Activated CD4-positive, alpha-beta T cell treated with anti-CD3 and anti-CD28 coated beads, Interleukin-2, amount 10 ng/mL, durations not matched to agents 24 days and 14 days (primary cell): ENCODE data around the gene PSMD11. TPM values are rescaled to one million over a fixed set of nuclear protein-coding genes. Genes with fewer than 3 reads are reported as not detected.
A peak's percentile ranks its signal among the peaks of the same experiment; 100 is the strongest.

Experiments used
- DNase-seq: peaks from one replicate; pipeline ENCODE4 v3.0.0; 2022
- H3K27ac Mint-ChIP-seq: one replicate; pipeline ENCODE4 v1.8.0; 2022; ENCODE audit warnings: mild to moderate bottlenecking, mixed read lengths
- H3K27me3 Mint-ChIP-seq: one replicate; pipeline ENCODE4 v1.8.0; 2022; ENCODE audit warnings: mixed read lengths
- H3K36me3 Mint-ChIP-seq: one replicate; pipeline ENCODE4 v1.8.0; 2022; ENCODE audit warnings: low read depth, mild to moderate bottlenecking, mixed read lengths
- H3K4me1 Mint-ChIP-seq: one replicate; pipeline ENCODE4 v1.8.0; 2021; ENCODE audit warnings: mixed read lengths
- H3K4me3 Mint-ChIP-seq: one replicate; pipeline ENCODE4 v1.8.0; 2022; ENCODE audit warnings: mild to moderate bottlenecking, moderate library complexity, mixed read lengths
- H3K9me3 Mint-ChIP-seq: one replicate; pipeline ENCODE4 v1.8.0; 2021; ENCODE audit warnings: mixed read lengths
- intact Hi-C: fragments of 100-400 bp; cut with micrococcal nuclease; formaldehyde crosslinking; loops from one replicate; pipeline ENCODE4 v1.15.1; 2023
- total RNA-seq: library from RNA; stranded (reverse); gene quantifications from 2 replicates; pipeline ENCODE4 v1.2.3, GENCODE V29; 2022

Gene PSMD11
- total RNA-seq, 1 donor from 2014 or later, result 217 TPM

- Mint-ChIP-seq H3K27me3 (no peaks in the 10 kb centered on the region), H3K9me3 (no peaks in the 10 kb centered on the region), H3K27ac (no peak overlapping the region), H3K4me1 (peaks cover 1% of the 10 kb centered on the region), H3K4me3 (no peak overlapping the region), H3K36me3 (peaks cover 69% of the 10 kb centered on the region)
- no peak for DNase-seq
- intact Hi-C loops, result no loop called here
Measured at GRCh38 chr17:32477220-32477619, 32.9 kb downstream of the PSMD11 start.

DNA sequence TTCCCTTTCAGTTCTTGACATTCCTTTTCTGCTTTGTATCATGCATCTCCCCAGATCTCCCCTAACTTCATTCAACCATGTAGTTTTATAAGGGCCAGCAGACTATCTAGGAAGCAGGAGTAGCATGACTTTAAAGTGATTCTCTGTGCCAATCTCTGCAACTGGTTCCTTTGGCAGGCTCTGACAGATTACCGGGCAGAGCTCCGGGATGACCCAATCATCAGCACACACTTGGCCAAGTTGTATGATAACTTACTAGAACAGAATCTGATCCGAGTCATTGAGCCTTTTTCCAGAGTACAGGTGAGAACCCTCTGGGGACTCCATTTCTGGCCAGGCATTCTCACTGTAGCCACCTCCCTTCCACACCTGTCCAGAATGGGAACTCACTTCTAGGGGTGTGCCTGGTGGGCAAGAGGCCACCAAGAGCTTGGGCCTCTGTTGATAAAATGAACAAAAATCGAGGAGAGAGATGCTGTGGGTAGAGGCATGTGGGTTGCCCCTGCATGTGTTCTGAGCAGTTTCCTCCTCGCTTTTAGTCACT lies 34.8 kb downstream of the PSMD11 start:
- H3K27ac Mint-ChIP-seq, result peak overlapping the region; percentile 3
- no peaks in the 10 kb centered on the region for H3K27me3 Mint-ChIP-seq
- H3K4me3 Mint-ChIP-seq, result no peak overlapping the region
- no peak for DNase-seq
- H3K36me3 Mint-ChIP-seq, result peaks cover 68% of the 10 kb centered on the region
- no peaks in the 10 kb centered on the region for H3K9me3 Mint-ChIP-seq
- H3K4me1 Mint-ChIP-seq, result peaks cover 3% of the 10 kb centered on the region
- intact Hi-C loops, result no loop called here

DNA sequence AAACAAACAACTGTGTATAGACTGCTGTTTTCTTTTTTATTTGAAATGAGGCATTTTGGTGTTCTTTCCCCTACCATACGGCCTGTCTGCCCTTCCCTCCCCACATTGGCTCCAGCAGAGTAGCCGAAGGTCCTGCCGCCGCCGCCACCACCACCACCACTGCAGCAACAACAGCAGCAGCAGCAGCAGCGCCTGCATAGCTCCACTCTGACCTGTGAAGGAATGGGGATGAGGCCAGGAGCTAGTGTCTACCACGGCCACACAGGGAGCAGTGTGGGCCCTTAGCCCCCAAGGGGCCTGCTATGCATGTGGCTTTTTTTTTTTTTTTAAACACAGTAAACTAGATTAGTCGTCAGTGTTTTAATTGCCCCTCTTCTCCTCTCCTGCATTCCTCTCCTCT lies 36.9 kb downstream of the PSMD11 start:
- Mint-ChIP-seq H3K4me3 (no peak overlapping the region), H3K27me3 (no peaks in the 10 kb centered on the region), H3K27ac (no peak overlapping the region), H3K4me1 (peaks cover 3% of the 10 kb centered on the region), H3K9me3 (no peaks in the 10 kb centered on the region), H3K36me3 (peaks cover 55% of the 10 kb centered on the region)
- DNase-seq, result no peak
- intact Hi-C loops, result no loop called here

DNA sequence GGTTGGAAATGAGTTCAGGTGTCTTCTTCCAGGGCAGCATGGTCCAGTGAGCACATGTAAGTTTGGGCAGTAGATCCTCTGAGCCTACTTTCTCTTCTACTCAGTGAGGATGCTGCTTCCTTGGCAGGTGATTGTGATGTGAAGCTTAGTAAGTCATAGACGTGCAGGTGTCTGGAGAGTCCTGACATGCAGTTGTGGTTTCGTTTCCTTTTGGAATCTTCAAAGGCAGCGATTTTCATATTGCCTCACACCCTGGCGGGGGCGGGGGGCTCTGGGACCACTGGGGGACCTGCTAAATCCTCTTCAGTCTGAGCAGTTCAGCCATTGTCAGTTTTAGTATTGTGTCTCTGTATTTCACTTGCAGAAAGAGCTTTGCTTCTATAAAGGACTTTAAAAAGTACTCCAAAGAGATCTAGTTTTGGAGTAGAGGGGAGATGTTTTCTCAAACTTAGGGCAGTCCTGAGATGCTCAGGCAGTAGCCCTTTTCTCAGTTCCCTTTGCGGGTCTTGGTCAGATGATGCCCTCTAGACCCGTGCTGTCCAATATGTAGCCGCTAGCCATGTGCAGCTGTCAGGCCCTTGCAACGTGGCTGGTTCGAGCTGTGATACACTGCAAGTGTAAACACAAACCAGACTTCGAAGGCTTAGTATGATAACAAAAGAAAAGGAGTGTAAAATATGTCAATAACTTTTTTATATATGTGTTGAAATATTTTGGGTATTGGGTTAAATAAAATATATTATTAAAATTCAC lies 38.4 kb downstream of the PSMD11 start:
- no peak overlapping the region for H3K4me3 Mint-ChIP-seq
- H3K9me3 Mint-ChIP-seq, result no peaks in the 10 kb centered on the region
- intact Hi-C loops, result loop anchor here (1.0 kb wide), 1 partner anchor 127 kb away; no protein-coding TSS in a partner anchor
- H3K27ac Mint-ChIP-seq, result no peak overlapping the region
- peaks cover 6% of the 10 kb centered on the region for H3K4me1 Mint-ChIP-seq
- no peaks in the 10 kb centered on the region for H3K27me3 Mint-ChIP-seq
- DNase-seq, result no peak
- H3K36me3 Mint-ChIP-seq, result peaks cover 44% of the 10 kb centered on the region

- H3K36me3 Mint-ChIP-seq, result peaks cover 40% of the 10 kb centered on the region
Measured at GRCh38 chr17:32483451-32484019, 39.2 kb downstream of the PSMD11 start.

GRCh38 chr17:32484041-32484461 lies 39.7 kb downstream of the PSMD11 start:
- Mint-ChIP-seq H3K9me3 (no peaks in the 10 kb centered on the region), H3K4me1 (peaks cover 17% of the 10 kb centered on the region), H3K36me3 (peaks cover 42% of the 10 kb centered on the region), H3K27me3 (no peaks in the 10 kb centered on the region), H3K4me3 (peak overlapping the region; percentile 22), H3K27ac (peak overlapping the region; percentile 65)
- intact Hi-C loops, result no loop called here
- DNase-seq, result no peak

More at GRCh38 chr17:32483451-32484019, 39.2 kb downstream of the PSMD11 start:
- peak; percentile 82 for DNase-seq
- intact Hi-C loops, result loop anchor here (1.0 kb wide), 1 partner anchor 126 kb away; no protein-coding TSS in a partner anchor
- Mint-ChIP-seq H3K9me3 (no peaks in the 10 kb centered on the region), H3K4me1 (peaks cover 12% of the 10 kb centered on the region), H3K27me3 (no peaks in the 10 kb centered on the region), H3K4me3 (no peak overlapping the region), H3K27ac (peak overlapping the region; percentile 42)

DNA sequence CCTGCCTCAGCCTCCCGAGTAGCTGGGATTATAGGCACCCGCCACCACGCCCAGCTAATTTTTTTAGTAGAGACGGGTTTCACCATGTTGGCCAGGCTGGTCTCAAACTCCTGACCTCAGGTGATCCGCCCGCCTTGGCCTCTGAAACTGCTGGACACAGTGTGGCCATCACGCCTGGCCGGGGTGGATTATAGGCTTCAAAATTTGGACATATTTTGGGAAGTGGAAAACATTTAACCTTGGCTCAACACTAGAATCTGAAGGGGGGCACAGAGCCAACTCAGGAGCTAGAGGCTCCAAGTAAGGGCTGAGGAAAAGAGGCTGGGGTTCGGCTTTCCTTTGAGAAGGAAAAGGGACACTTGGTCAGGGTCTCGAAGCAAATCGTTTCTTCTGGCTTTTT lies 40.3 kb downstream of the PSMD11 start:
- intact Hi-C loops, result no loop called here
- Mint-ChIP-seq H3K27me3 (no peaks in the 10 kb centered on the region), H3K4me3 (peak overlapping the region; percentile 26), H3K4me1 (peaks cover 18% of the 10 kb centered on the region), H3K27ac (no peak overlapping the region), H3K9me3 (no peaks in the 10 kb centered on the region), H3K36me3 (peaks cover 43% of the 10 kb centered on the region)
- DNase-seq, result no peak

- intact Hi-C loops, result loop anchor here (1.0 to 2.0 kb wide), 3 partner anchors 41 to 392 kb away; partner anchors contain the start of genes MYO1D and PSMD11
- peaks cover 24% of the 10 kb centered on the region for H3K4me1 Mint-ChIP-seq
Measured at GRCh38 chr17:32485261-32486110, 41.2 kb downstream of the PSMD11 start.

DNA sequence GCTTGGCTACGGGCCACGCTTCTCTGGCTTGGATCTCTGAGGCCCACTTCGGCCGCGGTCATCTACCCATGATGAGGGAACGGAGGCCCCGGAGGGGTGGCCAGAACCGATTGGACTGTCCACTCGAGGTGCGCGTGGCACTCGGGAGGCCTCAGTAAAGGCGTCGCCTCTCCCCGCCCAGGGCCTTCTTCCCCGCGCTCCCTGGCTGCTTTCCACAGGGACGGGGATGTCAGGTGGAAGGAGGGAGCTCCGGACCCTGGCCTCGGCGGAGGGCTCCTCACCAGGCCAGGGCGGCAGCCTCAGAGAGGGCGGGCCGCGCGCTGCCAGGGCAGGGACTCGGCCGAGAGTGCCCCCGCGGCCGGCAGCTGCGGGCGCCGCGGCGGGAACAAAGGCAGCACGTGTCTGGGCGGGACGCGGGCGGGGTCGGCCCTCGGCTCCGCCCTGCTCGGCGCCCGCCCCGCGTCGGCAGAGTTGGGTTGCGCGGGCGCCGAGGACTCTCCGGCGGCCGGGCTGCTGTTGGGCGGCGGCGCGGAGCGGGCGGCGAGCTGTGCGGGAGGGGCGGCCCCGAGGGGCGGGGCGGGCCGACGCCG lies 41.9 kb downstream of the PSMD11 start:
- Mint-ChIP-seq H3K27me3 (no peaks in the 10 kb centered on the region), H3K36me3 (peaks cover 35% of the 10 kb centered on the region), H3K4me1 (peaks cover 27% of the 10 kb centered on the region), H3K4me3 (peak overlapping the region; percentile 66), H3K9me3 (no peaks in the 10 kb centered on the region), H3K27ac (peak overlapping the region; percentile 40)
- peak; percentile 92 for DNase-seq
- intact Hi-C loops, result loop anchor here (1.0 to 2.0 kb wide), 3 partner anchors 41 to 391 kb away; partner anchors contain the start of genes MYO1D and PSMD11

More at GRCh38 chr17:32485261-32486110, 41.2 kb downstream of the PSMD11 start:
- Mint-ChIP-seq H3K27ac (peak overlapping the region; percentile 40), H3K27me3 (no peaks in the 10 kb centered on the region), H3K9me3 (no peaks in the 10 kb centered on the region), H3K36me3 (peaks cover 41% of the 10 kb centered on the region), H3K4me3 (peak overlapping the region; percentile 66)
- DNase-seq, result no peak

DNA sequence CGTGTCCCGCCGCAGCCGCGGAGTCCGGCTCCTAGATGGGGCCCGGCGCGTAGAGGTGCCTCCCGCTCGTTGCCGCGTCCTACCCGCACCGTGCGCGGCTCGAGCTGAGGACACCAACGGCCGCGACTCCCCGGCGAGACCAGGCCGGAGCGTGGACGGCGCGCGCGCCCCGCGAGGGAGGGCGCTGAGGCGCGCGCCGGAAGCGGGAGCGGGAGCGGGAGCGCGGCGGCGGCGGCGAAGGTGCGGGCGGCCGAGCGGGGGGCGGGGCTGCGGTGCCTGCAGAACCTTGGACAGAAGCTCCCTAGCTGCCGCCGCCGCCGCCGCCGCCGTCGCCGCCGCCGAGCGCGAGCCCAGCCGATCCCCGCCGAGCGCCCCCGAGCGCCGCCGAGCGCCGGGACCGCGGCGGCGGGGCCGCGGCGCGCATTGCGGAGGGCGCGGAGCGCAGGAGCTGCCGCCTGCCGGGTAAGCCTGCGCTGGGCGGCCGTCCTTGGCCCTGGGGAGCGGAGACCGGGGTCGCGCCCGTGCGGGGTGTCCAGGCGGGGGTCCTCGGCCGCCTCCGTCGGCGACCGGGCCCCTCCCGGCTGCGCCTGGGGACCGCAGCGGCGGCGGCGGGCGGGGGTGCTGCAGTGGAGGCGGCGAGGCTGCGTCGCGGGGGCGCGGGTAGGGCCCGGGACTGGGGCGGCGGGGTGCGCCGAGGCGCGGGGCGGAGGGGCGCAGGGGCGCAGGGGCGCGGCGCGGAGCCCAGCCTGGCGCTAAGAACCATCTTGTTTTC lies 42.6 kb downstream of the PSMD11 start, which contains the start of gene CDK5R1:
CDK5R1 (plus strand) TSS at position 293 of the 772 bp plus-strand sequence. CDS start 628 bp downstream, outside the sequence.
- intact Hi-C loops, result loop anchor here (1.0 to 2.0 kb wide), 3 partner anchors 42 to 390 kb away; partner anchors contain the start of genes MYO1D and PSMD11
- peak within 1 kb of the TSS; percentile 43 for H3K27ac Mint-ChIP-seq
- H3K4me1 Mint-ChIP-seq, result peaks cover 30% of the 10 kb centered on the region
- peak within 1 kb of the TSS; percentile 87 for H3K4me3 Mint-ChIP-seq
- H3K27me3 Mint-ChIP-seq, result no peaks in the 10 kb centered on the region
- peak; percentile 92 for DNase-seq
- H3K9me3 Mint-ChIP-seq, result no peaks in the 10 kb centered on the region
- peaks cover 30% of the 10 kb centered on the region for H3K36me3 Mint-ChIP-seq

GRCh38 chr17:32487473-32488176 lies 43.3 kb downstream of the PSMD11 start:
- no peaks in the 10 kb centered on the region for H3K9me3 Mint-ChIP-seq
- H3K4me1 Mint-ChIP-seq, result peaks cover 38% of the 10 kb centered on the region
- H3K36me3 Mint-ChIP-seq, result peaks cover 31% of the 10 kb centered on the region
- no peaks in the 10 kb centered on the region for H3K27me3 Mint-ChIP-seq
- peak overlapping the region; percentile 43 for H3K27ac Mint-ChIP-seq
- intact Hi-C loops, result loop anchor here (2.0 kb wide), 2 partner anchors 43 to 267 kb away; partner anchors contain the start of gene PSMD11
- H3K4me3 Mint-ChIP-seq, result peak overlapping the region; percentile 87
- peak; percentile 78 for DNase-seq

DNA sequence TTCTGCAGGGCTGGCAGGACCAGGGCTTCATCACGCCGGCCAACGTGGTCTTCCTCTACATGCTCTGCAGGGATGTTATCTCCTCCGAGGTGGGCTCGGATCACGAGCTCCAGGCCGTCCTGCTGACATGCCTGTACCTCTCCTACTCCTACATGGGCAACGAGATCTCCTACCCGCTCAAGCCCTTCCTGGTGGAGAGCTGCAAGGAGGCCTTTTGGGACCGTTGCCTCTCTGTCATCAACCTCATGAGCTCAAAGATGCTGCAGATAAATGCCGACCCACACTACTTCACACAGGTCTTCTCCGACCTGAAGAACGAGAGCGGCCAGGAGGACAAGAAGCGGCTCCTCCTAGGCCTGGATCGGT lies 43.9 kb downstream of the PSMD11 start:
- intact Hi-C loops, result no loop called here
- Mint-ChIP-seq H3K4me3 (peak overlapping the region; percentile 87), H3K36me3 (peaks cover 31% of the 10 kb centered on the region), H3K9me3 (no peaks in the 10 kb centered on the region), H3K4me1 (peaks cover 41% of the 10 kb centered on the region), H3K27me3 (no peaks in the 10 kb centered on the region), H3K27ac (peak overlapping the region; percentile 23)
- DNase-seq, result no peak
